Caco-2 (cell line): Measurements from ENCODE around the gene KLHL40. TPM values are rescaled to one million over a fixed set of nuclear protein-coding genes. Genes with fewer than 3 reads are reported as not detected.

Source experiments
- BruUV-seq: library from RNA; stranded (reverse); fragments of 400-500 nt; replicated peaks from 2 replicates; lab custom pipeline; 2021; lab: Mats Ljungman, UMichigan
- CTCF ChIA-PET: fragments of 300-600 bp; sonication (Branson Sonifier 250); formaldehyde crosslinking; loops from one replicate; lab custom pipeline; 2022; ENCODE audit warnings: antibody characterized with exemption; lab: Charles Lee
- POLR2A ChIA-PET: fragments of 300-600 bp; sonication (Branson Sonifier 250); formaldehyde crosslinking; loops from one replicate; lab custom pipeline; 2022; ENCODE audit warnings: antibody characterized with exemption; lab: Charles Lee
- DNase-seq, 2 experiments: peaks; one replicate each; pipeline versions ENCODE4 v3.0.0 to v3.0.0-alpha.2; 2020 to 2022
- H3K27me3 ChIP-seq: replicated peaks from 2 replicates; pipeline ENCODE4 v1.6.0; 2011; ENCODE audit warnings: low read length; ENCODE audit not compliant: control insufficient read depth, insufficient read depth
- H3K36me3 ChIP-seq: 2 replicates; pipeline ENCODE4 v1.5.1; 2011; ENCODE audit warnings: low read length; ENCODE audit not compliant: control insufficient read depth, insufficient read depth
- H3K4me1 ChIP-seq: fragments of 250-450 bp; sonication (Bioruptor Pico); 2 replicates; pipeline ENCODE4 v1.5.1; 2020; ENCODE audit warnings: mild to moderate bottlenecking
- H3K4me3 ChIP-seq: 2 replicates; pipeline ENCODE4 v1.5.1; 2011; ENCODE audit warnings: low read depth, mild to moderate bottlenecking, control low read depth, low read length
- H3K9me3 ChIP-seq: fragments of 250-450 bp; sonication (Bioruptor Pico); 2 replicates; pipeline ENCODE4 v1.5.1; 2020; ENCODE audit warnings: mild to moderate bottlenecking, moderate library complexity
- H3K27ac Mint-ChIP-seq: one replicate; pipeline ENCODE4 v1.8.0; 2022; ENCODE audit warnings: mixed read lengths; ENCODE audit not compliant: unreplicated experiment
- H3K27me3 Mint-ChIP-seq: one replicate; pipeline ENCODE4 v1.8.0; 2022; ENCODE audit warnings: mixed read lengths; ENCODE audit not compliant: insufficient read depth, unreplicated experiment
- H3K36me3 Mint-ChIP-seq: one replicate; pipeline ENCODE4 v1.8.0; 2022; ENCODE audit warnings: mild to moderate bottlenecking, mixed read lengths; ENCODE audit not compliant: insufficient read depth, unreplicated experiment
- H3K4me1 Mint-ChIP-seq: one replicate; pipeline ENCODE4 v1.8.0; 2022; ENCODE audit warnings: low read depth, mixed read lengths; ENCODE audit not compliant: unreplicated experiment
- H3K4me3 Mint-ChIP-seq: one replicate; pipeline ENCODE4 v1.8.0; 2022; ENCODE audit warnings: mild to moderate bottlenecking, moderate library complexity, mixed read lengths; ENCODE audit not compliant: unreplicated experiment
- H3K9me3 Mint-ChIP-seq: one replicate; pipeline ENCODE4 v1.8.0; 2022; ENCODE audit warnings: mixed read lengths; ENCODE audit not compliant: unreplicated experiment
- CTCF ChIP-seq, 2 experiments: fragments of 200-600 bp in 1 of 2; IDR thresholded peaks; 1 replicate in 1 of 2; 2 replicates in 1 of 2; pipeline versions ENCODE4 v1.5.1 to v1.8.0; 2011 to 2022; ENCODE audit warnings: antibody characterized with exemption in 1 of 2, control low read depth in 1 of 2, inconsistent platforms in 1 of 2, low read depth in 1 of 2, low read length in 1 of 2, mild to moderate bottlenecking in 1 of 2, moderate library complexity in 1 of 2; ENCODE audit not compliant: insufficient read depth in 1 of 2, severe bottlenecking in 1 of 2, unreplicated experiment in 1 of 2
- intact Hi-C: fragments of 100-400 bp; cut with micrococcal nuclease; formaldehyde crosslinking; loops from one replicate; pipeline ENCODE4 v1.10.0; 2022; ENCODE audit not compliant: unreplicated experiment
- total RNA-seq: library from RNA; stranded (reverse); gene quantifications from 2 replicates; pipeline ENCODE4 v1.2.3, GENCODE V29; 2022

Gene KLHL40
- total RNA-seq, 1 experiment from 2014 or later = not detected

GRCh38 chr3:42684632-42685362, 540 bp upstream of the KLHL40 start:
- Histone ChIP-seq H3K27me3 (no peaks in the 10 kb centered on the region), H3K9me3 (no peaks in the 10 kb centered on the region), H3K36me3 (no peaks in the 10 kb centered on the region), H3K4me1 (no peaks in the 10 kb centered on the region), H3K4me3 (no peak overlapping the region)
- H3K36me3 Mint-ChIP-seq = no peaks in the 10 kb centered on the region
- no peaks in the 10 kb centered on the region for H3K9me3 Mint-ChIP-seq
- ChIA-PET POLR2A (no interaction called here), CTCF (no interaction called here)
- intact Hi-C loops = no loop called here
- no peak for TF ChIP-seq CTCF (IDR thresholded peaks at IDR 0.05; ENCODE audit: insufficient read depth in 1 of 2, low read depth in 1 of 2, low read length in 1 of 2, severe bottlenecking in 1 of 2, unreplicated experiment in 1 of 2)
- H3K27me3 Mint-ChIP-seq = peaks cover 10% of the 10 kb centered on the region
- H3K4me1 Mint-ChIP-seq = no peaks in the 10 kb centered on the region
- no peak overlapping the region for H3K27ac Mint-ChIP-seq
- no peak overlapping the region for H3K4me3 Mint-ChIP-seq
- no TSS peak for BruUV-seq
- DNase-seq = peak in 1 of 2 experiments; percentile 5

- BruUV-seq = no TSS peak
- H3K4me3 Mint-ChIP-seq = no peak overlapping the region
- TF ChIP-seq CTCF (IDR thresholded peaks at IDR 0.05; ENCODE audit: insufficient read depth in 1 of 2, low read depth in 1 of 2, low read length in 1 of 2, severe bottlenecking in 1 of 2, unreplicated experiment in 1 of 2) = no peak
- intact Hi-C loops = no loop called here
- no peaks in the 10 kb centered on the region for H3K36me3 Mint-ChIP-seq
- H3K27me3 Mint-ChIP-seq = peaks cover 10% of the 10 kb centered on the region
- Histone ChIP-seq H3K27me3 (no peaks in the 10 kb centered on the region), H3K4me1 (no peaks in the 10 kb centered on the region), H3K4me3 (no peak overlapping the region), H3K9me3 (no peaks in the 10 kb centered on the region), H3K36me3 (no peaks in the 10 kb centered on the region)
- DNase-seq = peak in 1 of 2 experiments; percentile 28
- POLR2A ChIA-PET = no interaction called here
- no peaks in the 10 kb centered on the region for H3K4me1 Mint-ChIP-seq
- no peak overlapping the region for H3K27ac Mint-ChIP-seq
- H3K9me3 Mint-ChIP-seq = no peaks in the 10 kb centered on the region
- CTCF ChIA-PET = no interaction called here
These were observed 819 bp downstream of the KLHL40 start for GRCh38 chr3:42685891-42686820.

GRCh38 chr3:42686832-42687650, 1.7 kb downstream of the KLHL40 start:
- Mint-ChIP-seq H3K36me3 (no peaks in the 10 kb centered on the region), H3K4me1 (no peaks in the 10 kb centered on the region), H3K9me3 (no peaks in the 10 kb centered on the region), H3K27me3 (peaks cover 10% of the 10 kb centered on the region), H3K4me3 (no peak overlapping the region), H3K27ac (no peak overlapping the region)
- ChIA-PET POLR2A (no interaction called here), CTCF (no interaction called here)
- Histone ChIP-seq H3K9me3 (no peaks in the 10 kb centered on the region), H3K4me1 (no peaks in the 10 kb centered on the region), H3K36me3 (no peaks in the 10 kb centered on the region), H3K27me3 (no peaks in the 10 kb centered on the region), H3K4me3 (no peak overlapping the region)
- TF ChIP-seq CTCF (IDR thresholded peaks at IDR 0.05; ENCODE audit: insufficient read depth in 1 of 2, low read depth in 1 of 2, low read length in 1 of 2, severe bottlenecking in 1 of 2, unreplicated experiment in 1 of 2) = no peak
- intact Hi-C loops = no loop called here
- no TSS peak for BruUV-seq
- peak in 1 of 2 experiments; percentile 7 for DNase-seq
